ENCODE measurements around the gene SNIP1.

DNA sequence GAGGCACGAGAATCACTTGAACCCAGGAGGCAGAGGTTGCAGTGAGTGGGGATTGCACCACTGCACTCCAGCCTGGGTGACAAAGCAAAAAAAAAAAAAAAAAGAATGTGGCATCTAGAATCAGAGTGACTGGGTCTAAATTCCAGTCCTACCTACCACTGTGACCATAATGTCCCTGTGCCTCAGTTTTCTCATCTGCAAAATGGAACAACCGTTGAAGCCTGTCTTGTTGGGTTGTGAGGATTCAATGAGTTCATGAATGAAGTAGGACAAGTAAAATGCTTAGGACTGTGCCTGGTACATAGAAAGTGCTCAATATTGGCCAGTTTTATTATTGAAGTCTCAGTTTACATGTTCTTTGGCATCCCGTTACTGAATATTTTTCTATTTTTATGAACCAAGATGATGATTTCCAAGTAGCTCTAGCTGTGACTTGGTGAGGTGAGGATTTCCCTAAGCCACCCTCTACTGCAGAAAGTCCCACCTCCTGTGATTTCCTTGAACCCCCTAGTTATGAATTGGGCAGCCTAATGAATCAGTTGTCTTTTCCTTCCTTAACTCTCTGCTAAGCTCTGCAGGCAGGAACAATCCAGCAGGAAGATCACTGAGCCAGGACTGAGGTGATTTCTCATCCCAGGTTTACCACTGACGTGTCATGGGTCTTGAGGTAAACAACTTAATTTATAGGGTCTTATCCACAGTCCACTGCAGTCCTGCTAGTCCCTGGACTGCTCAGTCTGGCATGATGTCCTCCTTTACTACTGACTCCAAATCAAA is 20.6 kb downstream of the SNIP1 start:
- TF ChIP-seq, protein P1, sequence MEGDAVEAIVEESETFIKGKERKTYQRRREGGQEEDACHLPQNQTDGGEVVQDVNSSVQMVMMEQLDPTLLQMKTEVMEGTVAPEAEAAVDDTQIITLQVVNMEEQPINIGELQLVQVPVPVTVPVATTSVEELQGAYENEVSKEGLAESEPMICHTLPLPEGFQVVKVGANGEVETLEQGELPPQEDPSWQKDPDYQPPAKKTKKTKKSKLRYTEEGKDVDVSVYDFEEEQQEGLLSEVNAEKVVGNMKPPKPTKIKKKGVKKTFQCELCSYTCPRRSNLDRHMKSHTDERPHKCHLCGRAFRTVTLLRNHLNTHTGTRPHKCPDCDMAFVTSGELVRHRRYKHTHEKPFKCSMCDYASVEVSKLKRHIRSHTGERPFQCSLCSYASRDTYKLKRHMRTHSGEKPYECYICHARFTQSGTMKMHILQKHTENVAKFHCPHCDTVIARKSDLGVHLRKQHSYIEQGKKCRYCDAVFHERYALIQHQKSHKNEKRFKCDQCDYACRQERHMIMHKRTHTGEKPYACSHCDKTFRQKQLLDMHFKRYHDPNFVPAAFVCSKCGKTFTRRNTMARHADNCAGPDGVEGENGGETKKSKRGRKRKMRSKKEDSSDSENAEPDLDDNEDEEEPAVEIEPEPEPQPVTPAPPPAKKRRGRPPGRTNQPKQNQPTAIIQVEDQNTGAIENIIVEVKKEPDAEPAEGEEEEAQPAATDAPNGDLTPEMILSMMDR (IDR thresholded peaks at IDR 0.05; ENCODE audit: low read depth, low read length): no peak
- no peak for TF ChIP-seq MYC (IDR thresholded peaks at IDR 0.05; ENCODE audit: low read depth, low read length)
